HEK293T (cell line): ENCODE measurements around the gene HPS1.

Experiments used
- CTBP1 ChIP-seq: fragments of 450-650 bp; IDR thresholded peaks from 2 replicates; pipeline ENCODE4 v1.6.1; 2016; ENCODE audit warnings: borderline replicate concordance
- FOXM1 ChIP-seq: fragments of 450-650 bp; IDR thresholded peaks from 2 replicates; pipeline ENCODE4 v1.6.1; 2017; ENCODE audit warnings: mild to moderate bottlenecking, borderline replicate concordance
- SP1 ChIP-seq: fragments of 450-650 bp; IDR thresholded peaks from 2 replicates; pipeline ENCODE4 v1.6.1; 2017
- SUZ12 ChIP-seq: fragments of 450-650 bp; IDR thresholded peaks from 2 replicates; pipeline ENCODE4 v1.6.1; 2016; ENCODE audit warnings: mild to moderate bottlenecking
- TF ChIP-seq, protein P1 (sequence below): fragments of 450-650 bp; IDR thresholded peaks from 2 replicates; pipeline ENCODE4 v1.6.1; 2016

DNA sequence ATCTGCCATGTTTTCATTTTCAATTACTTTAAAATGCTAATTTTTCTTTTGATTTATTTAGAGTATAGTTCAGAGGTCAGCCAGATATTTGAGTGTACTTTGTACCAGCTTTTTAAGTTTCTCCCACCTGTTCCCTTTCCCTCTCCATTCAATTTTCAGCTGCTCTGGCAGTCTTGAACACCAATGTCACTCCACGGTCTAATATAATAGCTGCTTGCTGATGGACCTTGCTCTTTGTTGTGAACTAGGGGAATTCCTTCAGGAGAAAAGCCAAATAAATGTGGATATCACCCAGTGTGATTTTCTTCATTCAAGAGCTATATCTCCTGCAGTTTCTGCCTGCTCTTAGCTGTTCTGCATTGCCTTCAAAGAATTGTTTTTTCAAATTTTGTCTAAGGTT lies 3.9 kb upstream of the HPS1 start:
- TF ChIP-seq CTBP1, result no peak
- TF ChIP-seq SUZ12, result no peak
- TF ChIP-seq, protein P1, sequence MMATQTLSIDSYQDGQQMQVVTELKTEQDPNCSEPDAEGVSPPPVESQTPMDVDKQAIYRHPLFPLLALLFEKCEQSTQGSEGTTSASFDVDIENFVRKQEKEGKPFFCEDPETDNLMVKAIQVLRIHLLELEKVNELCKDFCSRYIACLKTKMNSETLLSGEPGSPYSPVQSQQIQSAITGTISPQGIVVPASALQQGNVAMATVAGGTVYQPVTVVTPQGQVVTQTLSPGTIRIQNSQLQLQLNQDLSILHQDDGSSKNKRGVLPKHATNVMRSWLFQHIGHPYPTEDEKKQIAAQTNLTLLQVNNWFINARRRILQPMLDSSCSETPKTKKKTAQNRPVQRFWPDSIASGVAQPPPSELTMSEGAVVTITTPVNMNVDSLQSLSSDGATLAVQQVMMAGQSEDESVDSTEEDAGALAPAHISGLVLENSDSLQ, result no peak
- no peak for TF ChIP-seq FOXM1
- TF ChIP-seq SP1, result no peak
